Endodermal cell (in vitro differentiated cells): ENCODE results near the gene STOML3. TPM values are rescaled to one million over a fixed set of nuclear protein-coding genes. Genes with fewer than 3 reads are reported as not detected.
A peak's percentile ranks its signal among the peaks of the same experiment; 100 is the strongest.
"Not testable (repeated sequence)": the region's sequence is repeated elsewhere in the genome, so short reads cannot be mapped to it uniquely, and the experiment has no call there.

Source experiments
- DNase-seq: peaks from one replicate; pipeline ENCODE4 v3.0.0-alpha.2; 2017
- H3K27ac ChIP-seq: 2 replicates; pipeline ENCODE4 v1.5.1; 2013; ENCODE audit warnings: mild to moderate bottlenecking, low read depth, low read length, moderate library complexity
- H3K27me3 ChIP-seq: 2 replicates; pipeline ENCODE4 v1.6.1; 2013; ENCODE audit warnings: mild to moderate bottlenecking, low read length, moderate library complexity; ENCODE audit not compliant: insufficient read depth, control insufficient read depth, poor library complexity, severe bottlenecking
- H3K36me3 ChIP-seq: 2 replicates; pipeline ENCODE4 v1.7.0; 2013; ENCODE audit warnings: mild to moderate bottlenecking, low read length, moderate library complexity; ENCODE audit not compliant: control insufficient read depth, insufficient read depth
- H3K4me1 ChIP-seq: one replicate; pipeline ENCODE4 v1.7.0; 2013; ENCODE audit warnings: low read length; ENCODE audit not compliant: control insufficient read depth, insufficient read depth
- H3K4me3 ChIP-seq: 2 replicates; pipeline ENCODE4 v1.5.1; 2013; ENCODE audit warnings: mild to moderate bottlenecking, low read length, moderate library complexity
- H3K9ac ChIP-seq: 2 replicates; pipeline ENCODE4 v1.6.1; 2013; ENCODE audit warnings: mild to moderate bottlenecking, low read length, moderate library complexity; ENCODE audit not compliant: poor library complexity, severe bottlenecking; ENCODE audit errors: extremely low read depth
- H3K9me3 ChIP-seq: 2 replicates; pipeline ENCODE4 v1.6.1; 2013; ENCODE audit warnings: mild to moderate bottlenecking, low read length, moderate library complexity; ENCODE audit not compliant: control insufficient read depth
- H3K27ac Mint-ChIP-seq: 2 replicates; pipeline ENCODE4 v1.8.0; 2020; ENCODE audit warnings: mixed read lengths
- H3K27me3 Mint-ChIP-seq: 2 replicates; pipeline ENCODE4 v1.8.0; 2021; ENCODE audit warnings: mild to moderate bottlenecking, mixed read lengths; ENCODE audit not compliant: insufficient read depth
- H3K36me3 Mint-ChIP-seq: 2 replicates; pipeline ENCODE4 v1.8.0; 2020; ENCODE audit warnings: low read depth, mixed read lengths
- H3K4me1 Mint-ChIP-seq: 2 replicates; pipeline ENCODE4 v1.8.0; 2020; ENCODE audit warnings: mixed read lengths
- H3K4me3 Mint-ChIP-seq: 2 replicates; pipeline ENCODE4 v1.8.0; 2020; ENCODE audit warnings: mild to moderate bottlenecking, moderate library complexity, mixed read lengths
- H3K9me3 Mint-ChIP-seq: 2 replicates; pipeline ENCODE4 v1.8.0; 2020; ENCODE audit warnings: mild to moderate bottlenecking, mixed read lengths
- WGBS, 2 experiments: methylation state at CpG; one replicate each; pipeline versions ENCODE4 v1.1.5 to v1.1.7; 2013; ENCODE audit warnings: missing lambda C conversion rate in 2 of 2, mixed read lengths in 1 of 2; ENCODE audit not compliant: insufficient coverage in 1 of 2, insufficient read length in 1 of 2; 5-methylcytosine and 5-hydroxymethylcytosine counted together
- total RNA-seq, 2 donors: library from RNA; stranded (reverse); fragmentation: NEBNext Ultra II Directional in 1 of 2; extraction: Animal tissue kit (Norgen Biotek cat#: 25700) in 1 of 2; gene quantifications; 2 replicates in 1 of 2; 3 replicates in 1 of 2; pipeline ENCODE4 v1.2.1, GENCODE V29; 2021
- TF ChIP-seq, protein P1 (sequence below): fragments of 200-600 bp; sonication (generic); conservative IDR thresholded peaks from 2 replicates; pipeline ENCODE4 v1.5.0; 2021; ENCODE audit warnings: antibody characterized with exemption, mild to moderate bottlenecking

STOML3 gene
- total RNA-seq, 2 donors from 2014 or later = not detected

DNA sequence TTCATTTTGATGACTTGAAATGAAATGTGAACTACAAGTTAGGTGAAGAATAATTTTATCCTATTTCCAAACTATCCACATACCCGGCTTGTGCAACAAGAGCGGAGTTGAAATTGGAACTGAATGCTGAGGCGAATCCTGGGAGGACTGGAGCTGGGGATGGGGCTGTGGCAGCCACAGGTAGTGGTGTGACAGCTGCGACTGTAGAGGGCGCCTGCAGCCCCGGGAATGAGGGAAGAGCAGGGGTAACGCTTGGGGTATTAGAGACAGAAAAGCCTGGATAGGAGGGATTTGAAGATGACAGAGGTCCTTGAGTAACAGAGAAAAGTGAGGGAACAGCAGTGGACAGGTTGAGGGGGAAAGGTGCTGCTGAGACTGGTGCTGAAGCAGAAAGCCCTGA is 22.0 kb upstream of the STOML3 start:
- Mint-ChIP-seq H3K27me3 (no peaks in the 10 kb centered on the region), H3K4me3 (no peak overlapping the region), H3K4me1 (no peaks in the 10 kb centered on the region), H3K27ac (no peak overlapping the region), H3K9me3 (no peaks in the 10 kb centered on the region), H3K36me3 (peaks cover 69% of the 10 kb centered on the region)
- Histone ChIP-seq H3K4me3 (no peak overlapping the region), H3K4me1 (no peaks in the 10 kb centered on the region), H3K27me3 (no peaks in the 10 kb centered on the region), H3K27ac (no peak overlapping the region), H3K9me3 (no peaks in the 10 kb centered on the region), H3K9ac (no peak overlapping the region), H3K36me3 (peaks cover 94% of the 10 kb centered on the region)
- WGBS, 2 experiments = 74 to 85% methylated on average over 4 to 7 of the region's 7 CpGs
- peak; percentile 85 for DNase-seq
- TF ChIP-seq, protein P1, sequence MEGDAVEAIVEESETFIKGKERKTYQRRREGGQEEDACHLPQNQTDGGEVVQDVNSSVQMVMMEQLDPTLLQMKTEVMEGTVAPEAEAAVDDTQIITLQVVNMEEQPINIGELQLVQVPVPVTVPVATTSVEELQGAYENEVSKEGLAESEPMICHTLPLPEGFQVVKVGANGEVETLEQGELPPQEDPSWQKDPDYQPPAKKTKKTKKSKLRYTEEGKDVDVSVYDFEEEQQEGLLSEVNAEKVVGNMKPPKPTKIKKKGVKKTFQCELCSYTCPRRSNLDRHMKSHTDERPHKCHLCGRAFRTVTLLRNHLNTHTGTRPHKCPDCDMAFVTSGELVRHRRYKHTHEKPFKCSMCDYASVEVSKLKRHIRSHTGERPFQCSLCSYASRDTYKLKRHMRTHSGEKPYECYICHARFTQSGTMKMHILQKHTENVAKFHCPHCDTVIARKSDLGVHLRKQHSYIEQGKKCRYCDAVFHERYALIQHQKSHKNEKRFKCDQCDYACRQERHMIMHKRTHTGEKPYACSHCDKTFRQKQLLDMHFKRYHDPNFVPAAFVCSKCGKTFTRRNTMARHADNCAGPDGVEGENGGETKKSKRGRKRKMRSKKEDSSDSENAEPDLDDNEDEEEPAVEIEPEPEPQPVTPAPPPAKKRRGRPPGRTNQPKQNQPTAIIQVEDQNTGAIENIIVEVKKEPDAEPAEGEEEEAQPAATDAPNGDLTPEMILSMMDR = peak; percentile 82

DNA sequence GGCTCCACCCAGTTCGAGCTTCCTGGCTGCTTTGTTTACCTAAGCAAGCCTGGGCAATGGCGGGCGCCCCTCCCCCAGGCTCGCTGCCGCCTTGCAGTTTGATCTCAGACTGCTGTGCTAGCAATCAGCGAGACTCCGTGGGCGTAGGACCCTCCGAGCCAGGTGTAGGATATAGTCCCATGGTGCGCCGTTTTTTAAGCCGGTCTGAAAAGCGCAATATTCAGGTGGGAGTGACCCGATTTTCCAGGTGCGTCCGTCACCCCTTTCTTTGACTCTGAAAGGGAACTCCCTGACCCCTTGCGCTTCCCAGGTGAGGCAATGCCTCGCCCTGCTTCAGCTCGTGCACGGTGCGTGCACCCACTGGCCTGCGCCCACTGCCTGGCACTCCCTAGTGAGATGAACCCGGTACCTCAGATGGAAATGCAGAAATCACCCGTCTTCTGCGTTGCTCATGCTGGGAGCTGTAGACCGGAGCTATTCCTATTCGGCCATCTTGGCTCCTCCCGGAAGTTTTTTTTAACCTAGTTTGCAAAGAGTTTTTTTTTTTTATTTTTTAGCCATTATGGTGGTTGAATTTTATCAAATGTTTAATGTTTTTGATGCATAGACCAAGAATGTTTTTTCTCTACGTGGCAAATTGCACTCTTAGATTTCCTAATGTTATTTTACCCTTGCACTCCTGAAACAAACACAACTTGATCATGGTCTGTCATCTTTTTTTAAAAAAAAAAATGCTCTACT is 15.9 kb upstream of the STOML3 start:
- not testable (repeated sequence) for H3K27me3 Mint-ChIP-seq, H3K4me1 Mint-ChIP-seq, H3K27me3 ChIP-seq, H3K4me1 ChIP-seq, DNase-seq, H3K9me3 ChIP-seq, H3K4me3 ChIP-seq, H3K27ac ChIP-seq, H3K9ac ChIP-seq
- Mint-ChIP-seq H3K36me3 (peaks cover 40% of the 10 kb centered on the region), H3K4me3 (peak overlapping the region; percentile 58), H3K27ac (peak overlapping the region; percentile 89), H3K9me3 (peaks cover 14% of the 10 kb centered on the region)
- WGBS, 2 experiments = 82 to 92% methylated on average over 5 to 27 of the region's 29 CpGs
- H3K36me3 ChIP-seq = peaks cover 43% of the 10 kb centered on the region

DNA sequence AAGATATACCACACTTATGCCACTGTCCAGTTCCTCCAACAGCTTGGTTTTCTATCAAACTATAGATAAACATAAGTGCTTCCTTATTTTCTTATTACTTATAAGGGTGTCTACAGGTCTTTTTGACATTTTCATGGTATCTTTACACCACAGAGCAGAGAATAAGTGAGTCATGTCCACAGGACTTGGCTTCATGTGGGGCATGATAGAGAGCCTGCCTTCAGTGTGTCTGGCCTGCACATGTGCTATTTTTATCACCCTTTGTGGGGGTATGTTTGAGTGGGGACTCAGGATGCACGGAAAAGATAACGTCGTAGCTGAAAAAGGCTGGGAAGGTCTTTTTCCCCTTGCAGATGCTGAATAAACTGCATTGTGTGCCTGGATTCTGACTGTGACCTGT is 8.1 kb upstream of the STOML3 start:
- TF ChIP-seq, protein P1 = no peak
- Histone ChIP-seq H3K36me3 (no peaks in the 10 kb centered on the region), H3K4me1 (no peaks in the 10 kb centered on the region), H3K27ac (no peak overlapping the region), H3K4me3 (no peak overlapping the region), H3K9ac (no peak overlapping the region), H3K9me3 (no peaks in the 10 kb centered on the region), H3K27me3 (no peaks in the 10 kb centered on the region)
- Mint-ChIP-seq H3K27ac (no peak overlapping the region), H3K27me3 (peaks cover 2% of the 10 kb centered on the region), H3K36me3 (no peaks in the 10 kb centered on the region), H3K4me3 (no peak overlapping the region), H3K4me1 (no peaks in the 10 kb centered on the region), H3K9me3 (peaks cover 6% of the 10 kb centered on the region)
- WGBS, 2 experiments = 95 to 96% methylated on average over 3 of the region's 3 CpGs
- DNase-seq = no peak

DNA sequence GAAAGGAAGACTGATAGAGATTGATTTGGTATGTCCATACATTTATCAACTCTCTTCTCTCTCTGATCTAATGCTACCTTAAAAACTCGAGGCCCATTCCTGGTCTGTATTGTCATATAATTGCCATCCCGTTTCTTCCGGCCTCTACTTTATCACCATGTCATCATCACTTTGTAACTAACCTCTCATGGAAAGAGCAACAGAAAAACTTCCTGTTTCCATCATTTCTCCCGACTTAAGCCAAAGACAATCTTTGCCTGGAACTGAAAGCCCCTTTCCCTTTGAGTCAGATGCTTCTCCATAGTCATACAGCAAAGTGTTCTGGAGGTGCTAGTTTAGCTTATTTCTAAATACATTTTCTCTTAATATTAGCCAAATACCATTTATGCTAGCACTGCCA is 2.8 kb upstream of the STOML3 start:
- Histone ChIP-seq H3K27me3 (peaks cover 11% of the 10 kb centered on the region), H3K9ac (no peak overlapping the region), H3K9me3 (no peaks in the 10 kb centered on the region), H3K27ac (no peak overlapping the region), H3K36me3 (no peaks in the 10 kb centered on the region), H3K4me1 (no peaks in the 10 kb centered on the region), H3K4me3 (no peak overlapping the region)
- H3K27ac Mint-ChIP-seq = no peak overlapping the region
- H3K27me3 Mint-ChIP-seq = no peaks in the 10 kb centered on the region
- H3K4me3 Mint-ChIP-seq = no peak overlapping the region
- H3K4me1 Mint-ChIP-seq = no peaks in the 10 kb centered on the region
- no peaks in the 10 kb centered on the region for H3K9me3 Mint-ChIP-seq
- WGBS, 2 experiments = 82 to 86% methylated on average over 4 of the region's 4 CpGs
- TF ChIP-seq, protein P1 = no peak
- DNase-seq = no peak
- H3K36me3 Mint-ChIP-seq = no peaks in the 10 kb centered on the region
